K562 (cell line): ENCODE data around the gene RTL1. TPM values are rescaled to one million over a fixed set of nuclear protein-coding genes. Genes with fewer than 3 reads are reported as not detected.

Experiments used
- ATAC-seq: fragments of 200-7000 bp; cut with Tn5 transposase; 3 replicates; pipeline ENCODE4 v1.9.1; 2020; ENCODE audit warnings: moderate library complexity
- BruUV-seq: library from RNA; stranded (reverse); fragments of 400-500 nt; replicated peaks from 2 replicates; lab custom pipeline; 2021; lab: Mats Ljungman, UMichigan
- CTCF ChIA-PET: fragments of 300-600 bp; formaldehyde crosslinking; extraction: SDS; loops from one replicate; lab custom pipeline; 2021; ENCODE audit warnings: low intra/inter-chr PET ratio; lab: Yijun Ruan, JAX
- POLR2A ChIA-PET: fragments of 300-600, 350-650 bp; sonication (Branson Sonifier 250); formaldehyde crosslinking; extraction: SDS; loops from one replicate; lab custom pipeline; 2021; ENCODE audit warnings: antibody characterized with exemption, inconsistent platforms; lab: Yijun Ruan, JAX
- DNase-seq, 4 experiments: peaks; one replicate each; pipeline versions ENCODE4 v3.0.0 to v3.0.0-alpha.2; 2011 to 2018; ENCODE audit warnings: low spot score in 3 of 4, mixed read lengths in 3 of 4; ENCODE audit errors: extremely low read depth in 1 of 4
- FAIRE-seq: peaks from 2 replicates; lab custom pipeline; 2011; peaks lifted over from hg19 to GRCh38; lab: Jason Lieb, UNC
- H2AFZ ChIP-seq: 2 replicates; pipeline ENCODE4 v1.6.0; 2011; ENCODE audit warnings: low read depth, low read length, control low read depth, inconsistent platforms
- H3K27ac ChIP-seq: fragments of 200-600 bp; 3 replicates; pipeline ENCODE4 v1.8.0; 2011; ENCODE audit warnings: low read depth, mild to moderate bottlenecking, control low read depth, inconsistent platforms, low read length, moderate library complexity, mixed read lengths; ENCODE audit errors: extremely low read depth
- H3K27me3 ChIP-seq, 2 experiments: fragments of 300-600 bp in 1 of 2; 2 replicates in 1 of 2; 3 replicates in 1 of 2; pipeline versions ENCODE4 v1.6.0 to v1.8.0; 2011; ENCODE audit warnings: inconsistent platforms in 2 of 2, low read length in 2 of 2, mild to moderate bottlenecking in 1 of 2, mixed read lengths in 1 of 2, moderate library complexity in 1 of 2; ENCODE audit not compliant: control insufficient read depth in 2 of 2, insufficient read depth in 2 of 2
- H3K36me3 ChIP-seq: fragments of 300-600 bp; 3 replicates; pipeline ENCODE4 v1.8.0; 2011; ENCODE audit warnings: mild to moderate bottlenecking, low read length, inconsistent platforms; ENCODE audit not compliant: control insufficient read depth, insufficient read depth
- H3K4me1 ChIP-seq, 2 experiments: fragments of 200-600 bp in 1 of 2; replicated peaks in 1 of 2; 2 replicates in 1 of 2; 3 replicates in 1 of 2; pipeline versions ENCODE4 v1.5.1 to v1.8.0; 2011; ENCODE audit warnings: inconsistent platforms in 2 of 2, low read length in 2 of 2, mild to moderate bottlenecking in 1 of 2, mixed read lengths in 1 of 2, moderate library complexity in 1 of 2; ENCODE audit not compliant: control insufficient read depth in 2 of 2, insufficient read depth in 2 of 2
- H3K4me2 ChIP-seq: 2 replicates; pipeline ENCODE4 v1.6.1; 2011; ENCODE audit warnings: low read length, control low read depth, inconsistent platforms, mixed read lengths; ENCODE audit not compliant: insufficient read depth
- H3K4me3 ChIP-seq: fragments of 200-600 bp; sonication (generic), shearing (Covaris generic); 2 replicates; pipeline ENCODE4 v1.5.1; 2016; ENCODE audit warnings: control low read depth, inconsistent platforms
- H3K79me2 ChIP-seq: fragments of 200-600 bp; 3 replicates; pipeline ENCODE4 v1.8.0; 2011; ENCODE audit warnings: low read length, inconsistent platforms; ENCODE audit not compliant: control insufficient read depth, insufficient read depth
- H3K9ac ChIP-seq, 2 experiments: 2 replicates each; pipeline versions ENCODE4 v1.6.0 to v1.6.1; 2011; ENCODE audit warnings: low read depth in 2 of 2, low read length in 2 of 2, control low read depth in 1 of 2, inconsistent platforms in 1 of 2, mild to moderate bottlenecking in 1 of 2, mixed read lengths in 1 of 2; ENCODE audit not compliant: insufficient read depth in 1 of 2
- H3K9me1 ChIP-seq: one replicate; pipeline ENCODE4 v1.6.0; 2011; ENCODE audit warnings: inconsistent platforms, mild to moderate bottlenecking, low read length, moderate library complexity; ENCODE audit not compliant: control insufficient read depth, insufficient read depth
- H3K9me3 ChIP-seq: replicated peaks from 2 replicates; pipeline ENCODE4 v1.5.1; 2011; ENCODE audit warnings: low read depth, low read length, inconsistent platforms; ENCODE audit not compliant: control insufficient read depth, insufficient read depth
- H4K20me1 ChIP-seq: replicated peaks from 2 replicates; pipeline ENCODE4 v1.6.1; 2011; ENCODE audit warnings: low read length, inconsistent platforms, mixed read lengths; ENCODE audit not compliant: control insufficient read depth, insufficient read depth
- ARID4B ChIP-seq: sonication (generic); formaldehyde crosslinking; IDR thresholded peaks from 2 replicates; pipeline ENCODE4 v1.8.0; 2022; ENCODE audit warnings: mild to moderate bottlenecking, missing genetic modification reagents
- C11orf30 ChIP-seq: fragments of 450-650 bp; IDR thresholded peaks from 2 replicates; pipeline ENCODE4 v1.6.1; 2016; ENCODE audit warnings: low read depth, mild to moderate bottlenecking
- CBX1 ChIP-seq: sonication (generic); IDR thresholded peaks from 2 replicates; pipeline ENCODE4 v1.6.1; 2016; ENCODE audit warnings: antibody characterized with exemption, low read depth, mild to moderate bottlenecking
- JUND ChIP-seq, 2 experiments: IDR thresholded peaks; 2 replicates in 1 of 2; 3 replicates in 1 of 2; pipeline ENCODE4 v1.6.1; 2011; ENCODE audit warnings: borderline replicate concordance in 2 of 2, low read depth in 2 of 2, low read length in 2 of 2, improper control_type of control experiment in 1 of 2, missing biosample characterization in 1 of 2, missing genetic modification characterization in 1 of 2, missing genetic modification reagents in 1 of 2
- MAFF ChIP-seq: IDR thresholded peaks from 2 replicates; pipeline ENCODE4 v1.6.1; 2012; ENCODE audit warnings: low read length, improper control_type of control experiment
- MAFK ChIP-seq: IDR thresholded peaks from 2 replicates; pipeline ENCODE4 v1.6.1; 2011; ENCODE audit warnings: low read length, improper control_type of control experiment
- NUFIP1 ChIP-seq: fragments of 450-650 bp; IDR thresholded peaks from 2 replicates; pipeline ENCODE4 v1.6.1; 2018; ENCODE audit not compliant: partially characterized antibody
- THRA ChIP-seq: fragments of 450-650 bp; IDR thresholded peaks from 2 replicates; pipeline ENCODE4 v1.6.1; 2017; ENCODE audit warnings: mild to moderate bottlenecking, moderate library complexity
- ZKSCAN1 ChIP-seq: fragments of 150-350 bp; IDR thresholded peaks from 2 replicates; pipeline ENCODE4 v1.6.1; 2016; ENCODE audit warnings: low read depth, low read length
- ZNF316 ChIP-seq: fragments of 450-650 bp; IDR thresholded peaks from 2 replicates; pipeline ENCODE4 v1.6.1; 2016
- ZNF785 ChIP-seq: fragments of 250-450 bp; sonication (Bioruptor Pico); IDR thresholded peaks from 2 replicates; pipeline ENCODE4 v1.4.0; 2020; ENCODE audit warnings: mild to moderate bottlenecking
- WGBS: fragments of 100-300 bp; shearing (Covaris generic); methylation state at CpG from one replicate; pipeline ENCODE4 v1.1.6; 2016; ENCODE audit warnings: low coverage, mixed read lengths; ENCODE audit not compliant: insufficient coverage; ENCODE audit errors: missing lambda C conversion rate; 5-methylcytosine and 5-hydroxymethylcytosine counted together
- in situ Hi-C: fragments of 300-500 bp; cut with MboI; formaldehyde crosslinking; loops from 4 replicates; pipeline ENCODE4 v1.15.0; 2018; ENCODE audit warnings: inconsistent platforms, mixed read lengths
- intact Hi-C: fragments of 100-400 bp; cut with micrococcal nuclease; formaldehyde crosslinking; loops from 2 replicates; pipeline ENCODE4 v1.14.2; 2022
- polyA plus RNA-seq, 8 experiments: library from polyadenylated mRNA; depleted of rRNA in 4 of 8; stranded (reverse) in 5 of 8; unstranded in 3 of 8; fragments of >200 nt; fragmentation: Nextera tagmentation in 2 of 8; fragmentation: Illumina TruSeq in 1 of 8; extraction: Ambion mirVana in 2 of 8; extraction: Trizol in 1 of 8; gene quantifications; 2 replicates each; pipeline versions ENCODE4 v1.2.1 to v1.2.3, GENCODE V29; 2011 to 2014; ENCODE audit warnings: inconsistent platforms in 1 of 8, missing spikeins in 1 of 8
- total RNA-seq, 7 experiments: library from RNA; depleted of rRNA in 6 of 7; stranded (reverse); fragments of >200 nt in 6 of 7; fragmentation: Illumina TruSeq in 2 of 7; extraction: Trizol in 2 of 7; gene quantifications; 2 replicates each; pipeline versions ENCODE4 v1.2.1 to v1.2.3, GENCODE V29; 2011 to 2021; ENCODE audit warnings: low replicate concordance in 1 of 7
- TF ChIP-seq, protein P1 (sequence below), 2 experiments: fragments of 450-650 bp in 1 of 2; sonication (generic) in 1 of 2; formaldehyde crosslinking in 1 of 2; IDR thresholded peaks in 1 of 2; conservative IDR thresholded peaks in 1 of 2; 2 replicates each; pipeline versions ENCODE4 v1.6.1 to v1.8.1; 2016 to 2023; ENCODE audit warnings: mild to moderate bottlenecking in 2 of 2, moderate library complexity in 2 of 2, inconsistent platforms in 1 of 2, missing genetic modification reagents in 1 of 2

RTL1 gene
- total and polyA plus RNA-seq, 9 of the 15 experiments (the other 6 are each of a cell fraction or from before 2014, with no cell fraction given), result not detected

- TF ChIP-seq ARID4B (CRISPR knock-in tag) (no peak), NUFIP1 (no peak), CBX1 (no peak), THRA (no peak)
- TF ChIP-seq, all 486 proteins: peak for 2
Measured at GRCh38 chr14:100862793-100863192, 40.7 kb downstream of the RTL1 start (continued).

DNA sequence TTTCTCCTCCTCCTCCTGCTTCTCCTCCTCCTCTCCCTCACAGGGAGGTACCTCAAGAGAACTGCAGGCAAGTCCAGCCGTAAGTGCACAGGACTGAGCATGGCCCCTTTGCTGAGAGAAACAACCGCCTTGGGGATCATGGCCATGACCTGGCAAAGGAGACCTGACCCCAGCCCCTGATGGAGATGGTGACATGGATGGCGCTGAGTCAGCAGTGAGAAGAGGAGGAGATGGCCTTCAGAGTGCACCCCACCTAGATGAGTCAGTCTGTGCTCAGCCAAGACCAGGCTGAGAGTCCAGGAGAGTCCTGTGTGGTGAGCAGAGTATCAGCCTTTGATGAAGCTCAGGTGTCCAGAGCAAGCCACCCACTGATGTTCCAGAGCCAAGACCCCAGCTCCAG, 41.2 kb downstream of the RTL1 start:
- no peak overlapping the region for H3K9ac ChIP-seq
- TF ChIP-seq C11orf30, result peak; percentile 86
- TF ChIP-seq JUND (IDR thresholded peaks at IDR 0.05; ENCODE audit: borderline replicate concordance, low read depth, low read length), result peak; percentile 25; the same call in 1 of the 2 replicates
- TF ChIP-seq JUND (tag; IDR thresholded peaks at IDR 0.05; ENCODE audit: borderline replicate concordance, low read depth, low read length), result no peak
- TF ChIP-seq ZNF316, result peak; percentile 85
- TF ChIP-seq MAFF, result peak; percentile 32; the same call in 1 of the 2 replicates
- TF ChIP-seq, protein P1, sequence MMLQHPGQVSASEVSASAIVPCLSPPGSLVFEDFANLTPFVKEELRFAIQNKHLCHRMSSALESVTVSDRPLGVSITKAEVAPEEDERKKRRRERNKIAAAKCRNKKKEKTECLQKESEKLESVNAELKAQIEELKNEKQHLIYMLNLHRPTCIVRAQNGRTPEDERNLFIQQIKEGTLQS (IDR thresholded peaks at IDR 0.05), result peak; percentile 44; the same call in 1 of the 2 replicates
- TF ChIP-seq, protein P1 (CRISPR knock-in tag; conservative IDR thresholded peaks at IDR 0.05), result no peak
- TF ChIP-seq MAFK, result peak; percentile 61
- TF ChIP-seq ZNF785 (CRISPR knock-in tag), result no peak
- TF ChIP-seq ZKSCAN1, result no peak
- POLR2A ChIA-PET, result interaction anchor here (1.3 kb wide), 1 partner anchor 10 kb away, joined by 3 read pairs; no protein-coding TSS in a partner anchor
- in situ Hi-C loops (no loop called here), intact Hi-C loops (no loop called here)
- 33% methylated on average over 2 of the region's 3 CpGs for WGBS
- H3K79me2 ChIP-seq, result no peaks in the 10 kb centered on the region
- H3K9me1 ChIP-seq, result no peaks in the 10 kb centered on the region
- peaks cover 28 to 32% of the 10 kb centered on the region in 2 experiments for H3K4me1 ChIP-seq
- CTCF ChIA-PET, result no interaction called here
- ATAC-seq (no peak), FAIRE-seq (no peak), DNase-seq (peak; percentile 21 to 36 (median 25))
- H3K27me3 ChIP-seq, result no peaks in the 10 kb centered on the region
- H3K4me2 ChIP-seq, result no peak overlapping the region
- no peaks in the 10 kb centered on the region for H3K36me3 ChIP-seq
- H3K4me3 ChIP-seq, result no peak overlapping the region
- H3K9me3 ChIP-seq, result no peaks in the 10 kb centered on the region
- BruUV-seq, result no TSS peak
- 0 out of 2 replicates have a peak overlapping the region, but pooled peaks have one; percentile 32 for H2AFZ ChIP-seq
- no peaks in the 10 kb centered on the region for H4K20me1 ChIP-seq
- H3K27ac ChIP-seq, result no peak overlapping the region
